H9 (cell line): Measurements from ENCODE around the gene BBS4. TPM values are rescaled to one million over a fixed set of nuclear protein-coding genes. Genes with fewer than 3 reads are reported as not detected.
A peak's percentile ranks its signal among the peaks of the same experiment; 100 is the strongest.

Experiments used
- DNase-seq: peaks from one replicate; pipeline ENCODE4 v3.0.0-alpha.2; 2017
- H2AFZ ChIP-seq: one replicate; pipeline ENCODE4 v1.6.1; 2013; ENCODE audit warnings: mild to moderate bottlenecking, low read length, control low read depth, moderate library complexity
- H2AK5ac ChIP-seq: 2 replicates; pipeline ENCODE4 v1.6.1; 2013; ENCODE audit warnings: low read length, control low read depth, mixed read lengths; ENCODE audit not compliant: insufficient read length
- H2BK120ac ChIP-seq: one replicate; pipeline ENCODE4 v1.6.1; 2013; ENCODE audit warnings: low read depth, mild to moderate bottlenecking, low read length, control low read depth, inconsistent platforms; ENCODE audit not compliant: poor library complexity, severe bottlenecking
- H2BK12ac ChIP-seq: 2 replicates; pipeline ENCODE4 v1.6.1; 2013; ENCODE audit warnings: low read length, control low read depth, mixed read lengths, low read depth; ENCODE audit not compliant: insufficient read length
- H2BK15ac ChIP-seq: 2 replicates; pipeline ENCODE4 v1.6.1; 2013; ENCODE audit warnings: low read depth, low read length, control low read depth
- H2BK20ac ChIP-seq: one replicate; pipeline ENCODE4 v1.6.1; 2013; ENCODE audit warnings: low read depth, mild to moderate bottlenecking, low read length, control low read depth, inconsistent platforms; ENCODE audit not compliant: poor library complexity, severe bottlenecking
- H2BK5ac ChIP-seq: 2 replicates; pipeline ENCODE4 v1.6.1; 2013; ENCODE audit warnings: low read length, control low read depth, mixed read lengths; ENCODE audit not compliant: insufficient read length
- H3K14ac ChIP-seq: 2 replicates; pipeline ENCODE4 v1.6.1; 2013; ENCODE audit warnings: low read length, control low read depth; ENCODE audit not compliant: insufficient read depth
- H3K18ac ChIP-seq: 2 replicates; pipeline ENCODE4 v1.6.1; 2013; ENCODE audit warnings: low read depth, mild to moderate bottlenecking, mixed read lengths, low read length, control low read depth; ENCODE audit not compliant: insufficient read length
- H3K23ac ChIP-seq: 2 replicates; pipeline ENCODE4 v1.6.1; 2013; ENCODE audit warnings: low read length, control low read depth, mixed read lengths, low read depth; ENCODE audit not compliant: insufficient read length
- H3K23me2 ChIP-seq: 2 replicates; pipeline ENCODE4 v1.6.1; 2013; ENCODE audit warnings: low read depth, mild to moderate bottlenecking, mixed read lengths, low read length, control low read depth; ENCODE audit not compliant: insufficient read length, poor library complexity, severe bottlenecking
- H3K27ac ChIP-seq: 2 replicates; pipeline ENCODE4 v1.5.1; 2013; ENCODE audit warnings: low read length, control low read depth, mixed read lengths, low read depth; ENCODE audit not compliant: insufficient read length
- H3K27me3 ChIP-seq: 2 replicates; pipeline ENCODE4 v1.6.1; 2013; ENCODE audit warnings: low read length, control low read depth, inconsistent platforms; ENCODE audit not compliant: insufficient read depth
- H3K4ac ChIP-seq: 2 replicates; pipeline ENCODE4 v1.6.1; 2013; ENCODE audit warnings: low read depth, mild to moderate bottlenecking, control low read depth, inconsistent platforms, low read length, moderate library complexity
- H3K4me1 ChIP-seq: 2 replicates; pipeline ENCODE4 v1.6.1; 2013; ENCODE audit warnings: low read length, control low read depth, inconsistent platforms; ENCODE audit not compliant: insufficient read depth
- H3K4me2 ChIP-seq: 2 replicates; pipeline ENCODE4 v1.6.1; 2013; ENCODE audit warnings: low read length, control low read depth, mixed read lengths; ENCODE audit not compliant: insufficient read length, insufficient read depth
- H3K56ac ChIP-seq: 2 replicates; pipeline ENCODE4 v1.6.1; 2013; ENCODE audit warnings: low read depth, mild to moderate bottlenecking, mixed read lengths, low read length, control low read depth; ENCODE audit not compliant: insufficient read length
- H3K79me1 ChIP-seq: 2 replicates; pipeline ENCODE4 v1.6.1; 2013; ENCODE audit warnings: low read depth, mild to moderate bottlenecking, moderate library complexity, low read length, control low read depth, inconsistent platforms; ENCODE audit not compliant: insufficient read depth, poor library complexity, severe bottlenecking
- H3K79me2 ChIP-seq: 2 replicates; pipeline ENCODE4 v1.6.1; 2013; ENCODE audit warnings: low read length, control low read depth, inconsistent platforms; ENCODE audit not compliant: insufficient read depth
- H3K9ac ChIP-seq: 2 replicates; pipeline ENCODE4 v1.6.1; 2013; ENCODE audit warnings: low read length, control low read depth, mixed read lengths; ENCODE audit not compliant: insufficient read length; ENCODE audit errors: extremely low read depth
- H3K9me3 ChIP-seq: one replicate; pipeline ENCODE4 v1.6.1; 2013; ENCODE audit warnings: low read depth, low read length, inconsistent platforms; ENCODE audit not compliant: control insufficient read depth
- H3T11ph ChIP-seq: one replicate; pipeline ENCODE4 v1.6.1; 2013; ENCODE audit warnings: mild to moderate bottlenecking, low read length, control low read depth, inconsistent platforms
- H4K20me1 ChIP-seq: one replicate; pipeline ENCODE4 v1.6.1; 2013; ENCODE audit not compliant: control insufficient read depth, insufficient read length, insufficient read depth
- H4K5ac ChIP-seq: 2 replicates; pipeline ENCODE4 v1.6.1; 2013; ENCODE audit warnings: low read depth, mild to moderate bottlenecking, mixed read lengths, low read length, control low read depth; ENCODE audit not compliant: insufficient read length
- H4K8ac ChIP-seq: replicated peaks from 2 replicates; pipeline ENCODE4 v1.6.1; 2013; ENCODE audit warnings: low read length, control low read depth, mixed read lengths, low read depth; ENCODE audit not compliant: insufficient read length
- H4K91ac ChIP-seq: 2 replicates; pipeline ENCODE4 v1.6.1; 2013; ENCODE audit warnings: low read depth, mild to moderate bottlenecking, moderate library complexity, mixed read lengths, low read length, control low read depth; ENCODE audit not compliant: insufficient read length
- H3K27ac Mint-ChIP-seq, 3 experiments: 2 replicates in 2 of 3; 3 replicates in 1 of 3; pipeline ENCODE4 v1.8.0; 2020 to 2021; ENCODE audit warnings: mixed read lengths in 3 of 3, mild to moderate bottlenecking in 1 of 3, moderate library complexity in 1 of 3
- H3K27me3 Mint-ChIP-seq: 2 replicates; pipeline ENCODE4 v1.8.0; 2021; ENCODE audit warnings: low read depth, mild to moderate bottlenecking, moderate library complexity, mixed read lengths
- H3K36me3 Mint-ChIP-seq, 3 experiments: 2 replicates in 2 of 3; 3 replicates in 1 of 3; pipeline ENCODE4 v1.8.0; 2020 to 2021; ENCODE audit warnings: low read depth in 3 of 3, mixed read lengths in 3 of 3; ENCODE audit not compliant: insufficient read depth in 1 of 3
- H3K4me1 Mint-ChIP-seq, 2 experiments: 2 replicates each; pipeline ENCODE4 v1.8.0; 2020; ENCODE audit warnings: mixed read lengths in 2 of 2
- H3K4me3 Mint-ChIP-seq, 2 experiments: 2 replicates in 1 of 2; 3 replicates in 1 of 2; pipeline ENCODE4 v1.8.0; 2020 to 2021; ENCODE audit warnings: mild to moderate bottlenecking in 2 of 2, mixed read lengths in 2 of 2, moderate library complexity in 1 of 2
- H3K9me3 Mint-ChIP-seq, 2 experiments: 2 replicates in 1 of 2; 3 replicates in 1 of 2; pipeline ENCODE4 v1.8.0; 2020; ENCODE audit warnings: mild to moderate bottlenecking in 2 of 2, mixed read lengths in 2 of 2, moderate library complexity in 1 of 2
- CTCF ChIP-seq: fragments of 200-600 bp; sonication (generic); conservative IDR thresholded peaks from 3 replicates; pipeline ENCODE4 v1.8.0; 2021; ENCODE audit warnings: antibody characterized with exemption, mild to moderate bottlenecking
- WGBS: extraction: QIAGEN DNeasy Blood & Tissue Kit; methylation state at CpG from one replicate; pipeline ENCODE4 v1.1.7; 2013; ENCODE audit warnings: missing lambda C conversion rate, low lambda C conversion rate, mixed read lengths; ENCODE audit not compliant: insufficient read length; ENCODE audit errors: extremely low coverage; 5-methylcytosine and 5-hydroxymethylcytosine counted together
- total RNA-seq: library from RNA; stranded (reverse); gene quantifications from 2 replicates; pipeline ENCODE4 v1.2.1, GENCODE V29; 2021

Gene BBS4
- total RNA-seq, 1 experiment from 2014 or later: 27.3 TPM

GRCh38 chr15:72685301-72685924 lies 594 bp upstream of the BBS4 start:
- Histone ChIP-seq H3K14ac (no peak overlapping the region), H3K9ac (peak overlapping the region; percentile 53), H3K23ac (no peak overlapping the region), H2AK5ac (no peak overlapping the region), H3K27ac (peak overlapping the region; percentile 22), H3K9me3 (no peaks in the 10 kb centered on the region), H3K27me3 (no peaks in the 10 kb centered on the region), H4K8ac (no peak overlapping the region), H2BK12ac (no peak overlapping the region), H2BK120ac (no peak overlapping the region), H3K79me1 (no peaks in the 10 kb centered on the region), H4K91ac (no peak overlapping the region), H2BK20ac (no peak overlapping the region), H2AFZ (no peak overlapping the region), H3K18ac (no peak overlapping the region), H3K4ac (no peak overlapping the region), H2BK15ac (no peak overlapping the region), H4K20me1 (no peaks in the 10 kb centered on the region), H2BK5ac (no peak overlapping the region), H3K4me1 (no peaks in the 10 kb centered on the region; the same call in 1 of the 2 replicates), H3K56ac (no peak overlapping the region), H3K23me2 (peaks cover 3% of the 10 kb centered on the region), H3K4me2 (peak overlapping the region; percentile 98), H4K5ac (no peak overlapping the region), H3K79me2 (no peaks in the 10 kb centered on the region; the same call in 1 of the 2 replicates), H3T11ph (no peak overlapping the region)
- WGBS: no CpG with 5 or more reads among the region's 23 CpGs
- H3K9me3 Mint-ChIP-seq: no peaks in the 10 kb centered on the region; a peak in 1 of 5 replicates
- H3K4me3 Mint-ChIP-seq: peak overlapping the region; percentile 92 to 96
- peaks cover 13% of the 10 kb centered on the region in 2 experiments for H3K4me1 Mint-ChIP-seq
- no peaks in the 10 kb centered on the region for H3K27me3 Mint-ChIP-seq
- 0 out of 3 replicates have a peak, but pooled peaks have one; percentile 21 for TF ChIP-seq CTCF
- no peak for DNase-seq
- peak overlapping the region; percentile 95 to 99 (median 97) for H3K27ac Mint-ChIP-seq
- H3K36me3 Mint-ChIP-seq: peaks cover 0 to 5% (median 0%) of the 10 kb centered on the region in 3 experiments; a peak in 1 of 7 replicates
